SU-DHL-6 (cell line): Measurements from ENCODE around the gene GPR85.

Experiments
- H2AFZ ChIP-seq: fragments of 200-600 bp; sonication (generic); 2 replicates; pipeline ENCODE4 v1.6.1; 2014; ENCODE audit warnings: low read depth, mild to moderate bottlenecking, moderate library complexity, mixed read lengths, antibody characterized with exemption, low read length; ENCODE audit not compliant: severe bottlenecking
- H3F3A ChIP-seq: fragments of 200-600 bp; shearing (Covaris generic); 2 replicates; pipeline ENCODE4 v1.6.0; 2016; ENCODE audit warnings: antibody characterized with exemption, mild to moderate bottlenecking; ENCODE audit not compliant: insufficient read depth
- H3K27ac ChIP-seq: fragments of 200-600 bp; sonication (generic); 2 replicates; pipeline ENCODE4 v1.5.1; 2016; ENCODE audit warnings: low read depth, mild to moderate bottlenecking, low read length, moderate library complexity, mixed read lengths
- H3K27me3 ChIP-seq: fragments of 200-600 bp; sonication (generic), shearing (Covaris generic); 2 replicates; pipeline ENCODE4 v1.6.0; 2014; ENCODE audit warnings: mild to moderate bottlenecking, low read length
- H3K36me3 ChIP-seq: fragments of 200-600 bp; sonication (generic); 2 replicates; pipeline ENCODE4 v1.6.1; 2014; ENCODE audit warnings: mild to moderate bottlenecking, low read length, mixed read lengths
- H3K4me2 ChIP-seq: fragments of 300-600, 200-600 bp; shearing (Covaris generic), sonication (generic); 2 replicates; pipeline ENCODE4 v1.6.0; 2014; ENCODE audit warnings: low read length, low read depth, mild to moderate bottlenecking; ENCODE audit not compliant: poor library complexity, severe bottlenecking
- H3K4me3 ChIP-seq: fragments of 200-600 bp; sonication (generic); 2 replicates; pipeline ENCODE4 v1.5.1; 2014; ENCODE audit warnings: antibody characterized with exemption, low read length, mild to moderate bottlenecking, mixed read lengths; ENCODE audit not compliant: insufficient read depth, poor library complexity, severe bottlenecking
- H3K79me2 ChIP-seq: fragments of 200-600 bp; sonication (generic); 2 replicates; pipeline ENCODE4 v1.6.1; 2014; ENCODE audit warnings: mild to moderate bottlenecking, low read length, moderate library complexity; ENCODE audit not compliant: insufficient read depth
- H3K9ac ChIP-seq: fragments of 200-600 bp; sonication (generic); 2 replicates; pipeline ENCODE4 v1.7.0; 2014; ENCODE audit warnings: mild to moderate bottlenecking, low read length
- H3K9me2 ChIP-seq: fragments of 200-600 bp; sonication (generic); replicated peaks from 2 replicates; pipeline ENCODE4 v1.6.1; 2014; ENCODE audit warnings: low read length; ENCODE audit not compliant: insufficient read depth
- H3K9me3 ChIP-seq: fragments of 200-600 bp; sonication (generic); 2 replicates; pipeline ENCODE4 v1.6.1; 2014; ENCODE audit warnings: low read length, mixed read lengths; ENCODE audit not compliant: insufficient read depth
- H4K20me1 ChIP-seq: fragments of 200-600 bp; sonication (generic); 2 replicates; pipeline ENCODE4 v1.6.1; 2014; ENCODE audit warnings: low read depth, mild to moderate bottlenecking, antibody characterized with exemption, low read length, moderate library complexity, mixed read lengths
- CTCF ChIP-seq: fragments of 200-600 bp; sonication (generic); IDR thresholded peaks from one replicate; pipeline ENCODE4 v1.5.1; 2017; ENCODE audit warnings: antibody characterized with exemption, mild to moderate bottlenecking, low read length, moderate library complexity; ENCODE audit not compliant: insufficient read depth, poor library complexity, severe bottlenecking
- EZH2phosphoT487 ChIP-seq: fragments of 200-600 bp; sonication (generic), shearing (Covaris generic); conservative IDR thresholded peaks from 2 replicates; pipeline ENCODE4 v1.6.1; 2018; ENCODE audit warnings: mild to moderate bottlenecking, antibody characterized with exemption, low read length, moderate library complexity, mixed read lengths

GPR85 gene

GRCh38 chr7:113094517-113095249 lies 8.1 kb upstream of the GPR85 start:
- Histone ChIP-seq H4K20me1 (no peaks in the 10 kb centered on the region), H3K27me3 (no peaks in the 10 kb centered on the region), H3K4me2 (no peak overlapping the region), H3K79me2 (no peaks in the 10 kb centered on the region), H3K4me3 (no peak overlapping the region), H3K27ac (no peak overlapping the region), H3K36me3 (no peaks in the 10 kb centered on the region), H2AFZ (no peak overlapping the region), H3K9ac (no peak overlapping the region), H3K9me2 (no peaks in the 10 kb centered on the region), H3K9me3 (no peaks in the 10 kb centered on the region), H3F3A (no peaks in the 10 kb centered on the region)
- TF ChIP-seq EZH2phosphoT487 (no peak), CTCF (no peak)

- Histone ChIP-seq H4K20me1 (no peaks in the 10 kb centered on the region), H3K9ac (no peak overlapping the region), H3K9me2 (no peaks in the 10 kb centered on the region), H3K36me3 (no peaks in the 10 kb centered on the region), H3K4me2 (no peak overlapping the region), H3K4me3 (no peak overlapping the region), H3K27ac (no peak overlapping the region), H3K79me2 (no peaks in the 10 kb centered on the region), H2AFZ (no peak overlapping the region), H3K9me3 (no peaks in the 10 kb centered on the region), H3K27me3 (no peaks in the 10 kb centered on the region), H3F3A (no peaks in the 10 kb centered on the region)
- TF ChIP-seq EZH2phosphoT487 (no peak), CTCF (no peak)
These were observed 6.9 kb upstream of the GPR85 start for GRCh38 chr7:113093561-113093960.

GRCh38 chr7:113092762-113093161 lies 6.1 kb upstream of the GPR85 start:
- Histone ChIP-seq H3K9ac (no peak overlapping the region), H3K4me3 (no peak overlapping the region)

More at GRCh38 chr7:113092762-113093161, 6.1 kb upstream of the GPR85 start:
- Histone ChIP-seq H3F3A (no peaks in the 10 kb centered on the region), H3K36me3 (no peaks in the 10 kb centered on the region), H3K79me2 (no peaks in the 10 kb centered on the region), H3K9me2 (no peaks in the 10 kb centered on the region), H3K27ac (no peak overlapping the region), H3K27me3 (no peaks in the 10 kb centered on the region), H4K20me1 (no peaks in the 10 kb centered on the region), H3K9me3 (no peaks in the 10 kb centered on the region), H3K4me2 (no peak overlapping the region), H2AFZ (no peak overlapping the region)
- TF ChIP-seq EZH2phosphoT487 (no peak), CTCF (no peak)
